ENCODE results near the gene PEX5L. TPM values are rescaled to one million over a fixed set of nuclear protein-coding genes. Genes with fewer than 3 reads are reported as not detected.

The PEX5L gene
- total and polyA plus RNA-seq, 2 experiments from 2014 or later, result 6.3 to 7.0 TPM

DNA sequence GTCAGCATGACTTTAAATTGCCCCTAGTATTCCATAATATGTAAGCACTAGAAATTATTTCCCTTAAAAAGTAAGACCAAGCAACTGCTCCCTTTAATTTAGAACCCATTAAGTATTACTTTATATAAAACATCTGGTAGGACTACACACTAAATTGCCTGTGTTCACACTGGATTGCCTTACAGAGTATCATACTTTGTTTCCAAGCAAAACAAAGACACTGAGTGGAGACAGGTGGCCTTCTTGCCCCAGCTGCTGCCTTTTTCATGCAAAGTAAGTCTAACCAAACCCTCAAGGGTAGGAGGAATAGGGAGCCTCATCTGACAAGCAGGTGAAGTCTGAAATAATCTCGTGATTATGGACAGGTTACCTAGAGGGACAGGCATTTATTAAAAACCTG lies 87.3 kb downstream of the PEX5L start (continued):
- TF ChIP-seq, protein P1, sequence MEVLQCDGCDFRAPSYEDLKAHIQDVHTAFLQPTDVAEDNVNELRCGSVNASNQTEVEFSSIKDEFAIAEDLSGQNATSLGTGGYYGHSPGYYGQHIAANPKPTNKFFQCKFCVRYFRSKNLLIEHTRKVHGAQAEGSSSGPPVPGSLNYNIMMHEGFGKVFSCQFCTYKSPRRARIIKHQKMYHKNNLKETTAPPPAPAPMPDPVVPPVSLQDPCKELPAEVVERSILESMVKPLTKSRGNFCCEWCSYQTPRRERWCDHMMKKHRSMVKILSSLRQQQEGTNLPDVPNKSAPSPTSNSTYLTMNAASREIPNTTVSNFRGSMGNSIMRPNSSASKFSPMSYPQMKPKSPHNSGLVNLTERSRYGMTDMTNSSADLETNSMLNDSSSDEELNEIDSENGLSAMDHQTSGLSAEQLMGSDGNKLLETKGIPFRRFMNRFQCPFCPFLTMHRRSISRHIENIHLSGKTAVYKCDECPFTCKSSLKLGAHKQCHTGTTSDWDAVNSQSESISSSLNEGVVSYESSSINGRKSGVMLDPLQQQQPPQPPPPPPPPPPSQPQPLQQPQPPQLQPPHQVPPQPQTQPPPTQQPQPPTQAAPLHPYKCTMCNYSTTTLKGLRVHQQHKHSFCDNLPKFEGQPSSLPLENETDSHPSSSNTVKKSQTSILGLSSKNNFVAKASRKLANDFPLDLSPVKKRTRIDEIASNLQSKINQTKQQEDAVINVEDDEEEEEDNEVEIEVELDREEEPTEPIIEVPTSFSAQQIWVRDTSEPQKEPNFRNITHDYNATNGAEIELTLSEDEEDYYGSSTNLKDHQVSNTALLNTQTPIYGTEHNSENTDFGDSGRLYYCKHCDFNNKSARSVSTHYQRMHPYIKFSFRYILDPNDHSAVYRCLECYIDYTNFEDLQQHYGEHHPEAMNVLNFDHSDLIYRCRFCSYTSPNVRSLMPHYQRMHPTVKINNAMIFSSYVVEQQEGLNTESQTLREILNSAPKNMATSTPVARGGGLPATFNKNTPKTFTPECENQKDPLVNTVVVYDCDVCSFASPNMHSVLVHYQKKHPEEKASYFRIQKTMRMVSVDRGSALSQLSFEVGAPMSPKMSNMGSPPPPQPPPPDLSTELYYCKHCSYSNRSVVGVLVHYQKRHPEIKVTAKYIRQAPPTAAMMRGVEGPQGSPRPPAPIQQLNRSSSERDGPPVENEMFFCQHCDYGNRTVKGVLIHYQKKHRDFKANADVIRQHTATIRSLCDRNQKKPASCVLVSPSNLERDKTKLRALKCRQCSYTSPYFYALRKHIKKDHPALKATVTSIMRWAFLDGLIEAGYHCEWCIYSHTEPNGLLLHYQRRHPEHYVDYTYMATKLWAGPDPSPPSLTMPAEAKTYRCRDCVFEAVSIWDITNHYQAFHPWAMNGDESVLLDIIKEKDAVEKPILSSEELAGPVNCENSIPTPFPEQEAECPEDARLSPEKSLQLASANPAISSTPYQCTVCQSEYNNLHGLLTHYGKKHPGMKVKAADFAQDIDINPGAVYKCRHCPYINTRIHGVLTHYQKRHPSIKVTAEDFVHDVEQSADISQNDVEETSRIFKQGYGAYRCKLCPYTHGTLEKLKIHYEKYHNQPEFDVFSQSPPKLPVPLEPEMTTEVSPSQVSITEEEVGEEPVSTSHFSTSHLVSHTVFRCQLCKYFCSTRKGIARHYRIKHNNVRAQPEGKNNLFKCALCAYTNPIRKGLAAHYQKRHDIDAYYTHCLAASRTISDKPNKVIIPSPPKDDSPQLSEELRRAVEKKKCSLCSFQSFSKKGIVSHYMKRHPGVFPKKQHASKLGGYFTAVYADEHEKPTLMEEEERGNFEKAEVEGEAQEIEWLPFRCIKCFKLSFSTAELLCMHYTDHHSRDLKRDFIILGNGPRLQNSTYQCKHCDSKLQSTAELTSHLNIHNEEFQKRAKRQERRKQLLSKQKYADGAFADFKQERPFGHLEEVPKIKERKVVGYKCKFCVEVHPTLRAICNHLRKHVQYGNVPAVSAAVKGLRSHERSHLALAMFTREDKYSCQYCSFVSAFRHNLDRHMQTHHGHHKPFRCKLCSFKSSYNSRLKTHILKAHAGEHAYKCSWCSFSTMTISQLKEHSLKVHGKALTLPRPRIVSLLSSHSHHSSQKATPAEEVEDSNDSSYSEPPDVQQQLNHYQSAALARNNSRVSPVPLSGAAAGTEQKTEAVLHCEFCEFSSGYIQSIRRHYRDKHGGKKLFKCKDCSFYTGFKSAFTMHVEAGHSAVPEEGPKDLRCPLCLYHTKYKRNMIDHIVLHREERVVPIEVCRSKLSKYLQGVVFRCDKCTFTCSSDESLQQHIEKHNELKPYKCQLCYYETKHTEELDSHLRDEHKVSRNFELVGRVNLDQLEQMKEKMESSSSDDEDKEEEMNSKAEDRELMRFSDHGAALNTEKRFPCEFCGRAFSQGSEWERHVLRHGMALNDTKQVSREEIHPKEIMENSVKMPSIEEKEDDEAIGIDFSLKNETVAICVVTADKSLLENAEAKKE (CRISPR knock-in tag; IDR thresholded peaks at IDR 0.05), result no peak
- TF ChIP-seq, protein P2, sequence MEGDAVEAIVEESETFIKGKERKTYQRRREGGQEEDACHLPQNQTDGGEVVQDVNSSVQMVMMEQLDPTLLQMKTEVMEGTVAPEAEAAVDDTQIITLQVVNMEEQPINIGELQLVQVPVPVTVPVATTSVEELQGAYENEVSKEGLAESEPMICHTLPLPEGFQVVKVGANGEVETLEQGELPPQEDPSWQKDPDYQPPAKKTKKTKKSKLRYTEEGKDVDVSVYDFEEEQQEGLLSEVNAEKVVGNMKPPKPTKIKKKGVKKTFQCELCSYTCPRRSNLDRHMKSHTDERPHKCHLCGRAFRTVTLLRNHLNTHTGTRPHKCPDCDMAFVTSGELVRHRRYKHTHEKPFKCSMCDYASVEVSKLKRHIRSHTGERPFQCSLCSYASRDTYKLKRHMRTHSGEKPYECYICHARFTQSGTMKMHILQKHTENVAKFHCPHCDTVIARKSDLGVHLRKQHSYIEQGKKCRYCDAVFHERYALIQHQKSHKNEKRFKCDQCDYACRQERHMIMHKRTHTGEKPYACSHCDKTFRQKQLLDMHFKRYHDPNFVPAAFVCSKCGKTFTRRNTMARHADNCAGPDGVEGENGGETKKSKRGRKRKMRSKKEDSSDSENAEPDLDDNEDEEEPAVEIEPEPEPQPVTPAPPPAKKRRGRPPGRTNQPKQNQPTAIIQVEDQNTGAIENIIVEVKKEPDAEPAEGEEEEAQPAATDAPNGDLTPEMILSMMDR (conservative IDR thresholded peaks at IDR 0.05; ENCODE audit: low read depth in 2 of 2), result no peak
- TF ChIP-seq NANOG (IDR thresholded peaks at IDR 0.05; ENCODE audit: borderline replicate concordance) (no peak), JUNB (IDR thresholded peaks at IDR 0.05; ENCODE audit: unreplicated experiment) (no peak), ZNF331 (CRISPR knock-in tag; IDR thresholded peaks at IDR 0.05; ENCODE audit: low read depth) (no peak), STAT1 (IDR thresholded peaks at IDR 0.05; ENCODE audit: unreplicated experiment) (no peak), ZNF114 (CRISPR knock-in tag; IDR thresholded peaks at IDR 0.05) (no peak)

DNA sequence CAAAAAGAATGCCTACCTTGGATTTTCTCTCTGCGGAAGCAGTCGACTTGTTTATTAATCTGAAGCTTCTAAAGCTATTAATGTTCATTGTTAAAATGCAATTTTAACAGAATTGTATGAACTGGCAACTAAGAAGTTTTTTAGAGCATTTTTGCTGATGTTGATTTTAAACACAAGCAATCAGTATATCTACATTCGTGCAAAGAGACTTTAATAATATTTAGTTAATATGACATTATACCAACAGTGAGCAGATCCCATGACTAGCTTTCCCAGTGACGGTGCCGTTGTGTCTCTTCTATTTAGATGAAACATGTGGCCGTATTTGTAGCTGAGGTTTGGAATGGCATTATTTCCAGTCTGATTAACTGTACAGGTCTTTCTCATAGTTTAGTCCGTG lies 88.0 kb downstream of the PEX5L start:
- Mint-ChIP-seq H3K27me3 (ENCODE audit: insufficient read depth, low read depth, poor library complexity) (peaks cover 3% of the 10 kb centered on the region), H3K4me3 (no peak overlapping the region), H3K4me1 (peaks cover 39% of the 10 kb centered on the region), H3K36me3 (ENCODE audit: low read depth) (no peaks in the 10 kb centered on the region; the same call in 2 of the 3 replicates), H3K9me3 (no peaks in the 10 kb centered on the region; the same call in 2 of the 3 replicates), H3K27ac (no peak overlapping the region)
- Histone ChIP-seq H3K4me2 (no peak overlapping the region), H2AFZ (no peak overlapping the region), H3K27me3 (ENCODE audit: insufficient read depth) (no peaks in the 10 kb centered on the region), H3F3A (replicated peaks; ENCODE audit: low read depth) (no peaks in the 10 kb centered on the region), H3K79me2 (replicated peaks; ENCODE audit: insufficient read depth) (no peaks in the 10 kb centered on the region), H3K4me1 (ENCODE audit: insufficient read depth) (peaks cover 24% of the 10 kb centered on the region), H4K20me1 (replicated peaks; ENCODE audit: insufficient read depth) (no peaks in the 10 kb centered on the region), H3K9me2 (ENCODE audit: insufficient read depth) (no peaks in the 10 kb centered on the region), H3K4me3 (no peak overlapping the region), H3K27ac (ENCODE audit: low read depth) (no peak overlapping the region), H3K36me3 (ENCODE audit: insufficient read depth) (no peaks in the 10 kb centered on the region)
- ATAC-seq, result no peak
- DNase-seq (ENCODE audit: low spot score), result no peak
- TF ChIP-seq, protein P1 (CRISPR knock-in tag; IDR thresholded peaks at IDR 0.05), result no peak
- TF ChIP-seq ZNF114 (CRISPR knock-in tag; IDR thresholded peaks at IDR 0.05) (no peak), STAT1 (IDR thresholded peaks at IDR 0.05; ENCODE audit: unreplicated experiment) (no peak), ZNF331 (CRISPR knock-in tag; IDR thresholded peaks at IDR 0.05; ENCODE audit: low read depth) (no peak), CREB1 (CRISPR knock-in tag; IDR thresholded peaks at IDR 0.05; ENCODE audit: low read depth) (no peak)
